Measurements from ENCODE around the gene HTR3A. TPM values are rescaled to one million over a fixed set of nuclear protein-coding genes. Genes with fewer than 3 reads are reported as not detected.

HTR3A gene
- total RNA-seq, 1 experiment from 2014 or later, result 0.21 TPM

DNA sequence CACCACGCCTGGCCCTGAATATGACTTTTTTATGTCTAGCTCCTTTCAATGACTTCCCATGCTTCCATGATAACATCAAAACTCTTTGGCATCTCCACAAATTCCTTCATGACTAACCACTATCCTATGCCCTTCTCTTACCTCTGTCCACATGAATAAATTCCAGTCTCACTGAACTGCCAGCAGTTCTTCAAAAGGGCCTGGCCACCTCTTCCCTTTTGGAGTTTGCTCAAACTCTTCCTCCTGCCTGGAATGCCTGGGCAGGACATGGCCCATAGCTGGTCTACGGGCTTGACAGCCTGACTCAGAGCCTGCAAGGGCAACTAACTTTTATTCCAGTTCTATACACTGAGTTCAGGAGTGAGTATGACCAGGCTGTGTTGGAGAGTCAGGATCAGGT is 42.8 kb downstream of the HTR3A start:
- H3K4me1 ChIP-seq (ENCODE audit: control insufficient read depth, insufficient read depth, low read length), result no peaks in the 10 kb centered on the region
- peak; percentile 43; the same call in 1 of the 2 replicates for ATAC-seq
- DNase-seq (ENCODE audit: low read depth, low spot score), result no peak
- ChIA-PET POLR2A (no interaction called here), CTCF (no interaction called here)
- TF ChIP-seq REST (IDR thresholded peaks at IDR 0.05; ENCODE audit: insufficient read depth in 1 of 2, low read depth in 2 of 2, low read length in 1 of 2) (no peak), POLR2AphosphoS5 (IDR thresholded peaks at IDR 0.05; ENCODE audit: low read depth, low read length) (no peak), TCF7L2 (IDR thresholded peaks at IDR 0.05; ENCODE audit: low read depth, low read length) (no peak), CTCF (IDR thresholded peaks at IDR 0.05) (no peak), SIN3A (IDR thresholded peaks at IDR 0.05; ENCODE audit: borderline replicate concordance, insufficient read depth, low read depth, low read length) (no peak)
- no peak overlapping the region for H3K4me3 ChIP-seq (ENCODE audit: low read depth in 2 of 2, low read length in 2 of 2)
- no peaks in the 10 kb centered on the region for H3K9me3 ChIP-seq (ENCODE audit: control insufficient read depth, insufficient read depth, low read depth, low read length)
- in situ Hi-C loops (cut with HindIII; ENCODE audit: low pct_unique_long_range_greater_than_20kb, low sequenced_read_pairs) (no loop called here), intact Hi-C loops (cut with micrococcal nuclease; ENCODE audit: unreplicated experiment) (no loop called here)
- H3K27ac ChIP-seq (ENCODE audit: low read length), result no peak overlapping the region
- no peaks in the 10 kb centered on the region for H3K27me3 ChIP-seq (ENCODE audit: control insufficient read depth, insufficient read depth, low read length)
- no peaks in the 10 kb centered on the region for H3K36me3 ChIP-seq (ENCODE audit: control insufficient read depth, insufficient read depth, low read length)
- no TSS peak for BruUV-seq (replicated peaks)

GRCh38 chr11:114019046-114019445 is 44.1 kb downstream of the HTR3A start:
- no peaks in the 10 kb centered on the region for H3K36me3 ChIP-seq (ENCODE audit: control insufficient read depth, insufficient read depth, low read length)
- intact Hi-C loops (cut with micrococcal nuclease; ENCODE audit: unreplicated experiment) (no loop called here), in situ Hi-C loops (cut with HindIII; ENCODE audit: low pct_unique_long_range_greater_than_20kb, low sequenced_read_pairs) (no loop called here)
- POLR2A ChIA-PET, result no interaction called here
- no peak overlapping the region for H3K27ac ChIP-seq (ENCODE audit: low read length)
- no peaks in the 10 kb centered on the region for H3K27me3 ChIP-seq (ENCODE audit: control insufficient read depth, insufficient read depth, low read length)
- ATAC-seq, result no peak
- DNase-seq (ENCODE audit: low read depth, low spot score), result no peak
- CTCF ChIA-PET, result no interaction called here
- TF ChIP-seq SIN3A (IDR thresholded peaks at IDR 0.05; ENCODE audit: borderline replicate concordance, insufficient read depth, low read depth, low read length) (no peak), POLR2AphosphoS5 (IDR thresholded peaks at IDR 0.05; ENCODE audit: low read depth, low read length) (no peak), CTCF (IDR thresholded peaks at IDR 0.05) (no peak), REST (IDR thresholded peaks at IDR 0.05; ENCODE audit: insufficient read depth in 1 of 2, low read depth in 2 of 2, low read length in 1 of 2) (no peak), TCF7L2 (IDR thresholded peaks at IDR 0.05; ENCODE audit: low read depth, low read length) (no peak)
- H3K4me1 ChIP-seq (ENCODE audit: control insufficient read depth, insufficient read depth, low read length), result no peaks in the 10 kb centered on the region
- H3K4me3 ChIP-seq (ENCODE audit: low read depth in 2 of 2, low read length in 2 of 2), result no peak overlapping the region
- no TSS peak for BruUV-seq (replicated peaks)
- H3K9me3 ChIP-seq (ENCODE audit: control insufficient read depth, insufficient read depth, low read depth, low read length), result no peaks in the 10 kb centered on the region

Measured in Panc1 (cell line).